NCI-H146 treated with DMSO at 0.1 percent for 48 hours (cell line): Measurements from ENCODE around the gene SLC66A2.
"Not testable (repeated sequence)": the region's sequence is repeated elsewhere in the genome, so short reads cannot be mapped to it uniquely, and the experiment has no call there.

Experiments used
- DNase-seq: peaks from one replicate; lab custom pipeline; 2025; ENCODE audit not compliant: unreplicated experiment; lab: John Stamatoyannopoulos, UW

SLC66A2 gene

GRCh38 chr18:79869591-79870300 lies 81.7 kb downstream of the SLC66A2 start:
- no peak for DNase-seq

- no peak for DNase-seq
Measured at GRCh38 chr18:79868811-79869541, 82.5 kb downstream of the SLC66A2 start.

- DNase-seq = no peak
Measured at GRCh38 chr18:79868168-79868784, 83.2 kb downstream of the SLC66A2 start.

GRCh38 chr18:79867666-79868065 lies 83.8 kb downstream of the SLC66A2 start:
- DNase-seq = no peak

GRCh38 chr18:79866889-79867574 lies 84.4 kb downstream of the SLC66A2 start:
- no peak for DNase-seq

- DNase-seq = not testable (repeated sequence)
Measured at GRCh38 chr18:79865951-79866350, 85.5 kb downstream of the SLC66A2 start.

GRCh38 chr18:79864955-79865354 lies 86.5 kb downstream of the SLC66A2 start:
- not testable (repeated sequence) for DNase-seq

GRCh38 chr18:79864006-79864725 lies 87.3 kb downstream of the SLC66A2 start:
- no peak for DNase-seq

- DNase-seq = no peak
Measured at GRCh38 chr18:79863161-79864005, 88.1 kb downstream of the SLC66A2 start.

GRCh38 chr18:79862562-79862961 lies 88.9 kb downstream of the SLC66A2 start:
- no peak for DNase-seq

GRCh38 chr18:79861687-79862086 lies 89.8 kb downstream of the SLC66A2 start:
- no peak for DNase-seq

GRCh38 chr18:79859314-79859713 lies 92.1 kb downstream of the SLC66A2 start:
- no peak for DNase-seq

- no peak for DNase-seq
Measured at GRCh38 chr18:79857082-79857671, 94.3 kb downstream of the SLC66A2 start.

- peak; percentile 53 for DNase-seq
Measured at GRCh38 chr18:79856119-79857007, 95.1 kb downstream of the SLC66A2 start.

- no peak for DNase-seq
Measured at GRCh38 chr18:79855147-79855933, 96.1 kb downstream of the SLC66A2 start.

- DNase-seq = no peak
Measured at GRCh38 chr18:79853993-79854364, 97.5 kb downstream of the SLC66A2 start.

- no peak for DNase-seq
Measured at GRCh38 chr18:79853303-79853992, 98.0 kb downstream of the SLC66A2 start.
